D721Med (cell line): ENCODE data around the gene CHRNA7.

Experiments used
- DNase-seq: peaks from one replicate; pipeline ENCODE4 v3.0.0; 2011; ENCODE audit warnings: low spot score; ENCODE audit not compliant: insufficient read length
- FAIRE-seq: peaks from 2 replicates; lab custom pipeline; 2011; peaks lifted over from hg19 to GRCh38; lab: Jason Lieb, UNC
- TF ChIP-seq, protein P1 (sequence below): IDR thresholded peaks from 2 replicates; pipeline ENCODE4 v1.5.1; 2012; ENCODE audit warnings: mild to moderate bottlenecking, control low read depth; ENCODE audit not compliant: insufficient read depth; ENCODE audit errors: missing control alignments

CHRNA7 gene

DNA sequence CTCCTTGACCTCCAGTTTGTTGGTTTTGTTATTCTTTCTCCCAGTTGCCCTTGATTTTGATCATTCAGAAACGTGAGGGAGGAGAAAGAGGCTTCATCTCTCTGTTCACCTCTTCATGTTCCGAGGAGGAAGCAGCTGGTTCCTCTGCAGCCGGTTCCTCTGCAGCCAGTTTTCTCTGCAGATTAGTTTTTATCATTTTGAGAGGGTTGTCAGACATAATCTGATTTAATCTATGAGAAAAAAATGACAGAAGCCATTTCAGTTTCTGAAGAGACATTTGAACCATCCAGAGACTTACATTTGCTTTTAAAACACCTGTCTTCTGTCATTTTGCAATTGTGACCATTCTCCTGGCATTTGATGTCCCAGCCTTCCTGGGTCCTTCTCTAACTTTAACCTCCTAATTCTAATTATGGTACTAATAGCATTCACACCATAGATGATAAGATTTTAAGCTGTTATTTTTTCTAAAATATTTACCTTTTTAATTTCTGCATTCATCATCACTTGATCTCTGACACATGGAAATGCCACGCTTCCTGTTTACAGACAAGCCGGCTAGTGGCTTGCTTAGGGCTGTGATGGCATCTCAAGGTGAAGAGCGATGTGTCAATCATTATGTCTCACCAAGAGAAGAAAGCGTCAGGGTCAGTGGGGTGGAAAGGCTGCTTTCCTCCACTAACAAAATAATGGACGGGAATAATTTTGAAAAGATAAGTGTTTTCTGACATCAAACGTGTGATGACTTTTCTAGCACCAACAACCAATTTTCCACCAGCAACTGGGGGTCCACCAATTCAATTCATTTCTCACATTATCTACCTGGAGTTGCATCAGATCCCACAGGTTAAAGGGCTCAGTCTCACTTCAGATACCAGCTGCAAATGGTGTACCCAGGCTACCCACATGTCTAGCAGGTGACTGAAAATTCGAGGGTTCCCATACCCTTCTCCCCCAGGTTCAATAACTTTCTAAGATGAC lies 76.4 kb downstream of the CHRNA7 start:
- no peak for DNase-seq
- FAIRE-seq: no peak
- TF ChIP-seq, protein P1, sequence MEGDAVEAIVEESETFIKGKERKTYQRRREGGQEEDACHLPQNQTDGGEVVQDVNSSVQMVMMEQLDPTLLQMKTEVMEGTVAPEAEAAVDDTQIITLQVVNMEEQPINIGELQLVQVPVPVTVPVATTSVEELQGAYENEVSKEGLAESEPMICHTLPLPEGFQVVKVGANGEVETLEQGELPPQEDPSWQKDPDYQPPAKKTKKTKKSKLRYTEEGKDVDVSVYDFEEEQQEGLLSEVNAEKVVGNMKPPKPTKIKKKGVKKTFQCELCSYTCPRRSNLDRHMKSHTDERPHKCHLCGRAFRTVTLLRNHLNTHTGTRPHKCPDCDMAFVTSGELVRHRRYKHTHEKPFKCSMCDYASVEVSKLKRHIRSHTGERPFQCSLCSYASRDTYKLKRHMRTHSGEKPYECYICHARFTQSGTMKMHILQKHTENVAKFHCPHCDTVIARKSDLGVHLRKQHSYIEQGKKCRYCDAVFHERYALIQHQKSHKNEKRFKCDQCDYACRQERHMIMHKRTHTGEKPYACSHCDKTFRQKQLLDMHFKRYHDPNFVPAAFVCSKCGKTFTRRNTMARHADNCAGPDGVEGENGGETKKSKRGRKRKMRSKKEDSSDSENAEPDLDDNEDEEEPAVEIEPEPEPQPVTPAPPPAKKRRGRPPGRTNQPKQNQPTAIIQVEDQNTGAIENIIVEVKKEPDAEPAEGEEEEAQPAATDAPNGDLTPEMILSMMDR: no peak

DNA sequence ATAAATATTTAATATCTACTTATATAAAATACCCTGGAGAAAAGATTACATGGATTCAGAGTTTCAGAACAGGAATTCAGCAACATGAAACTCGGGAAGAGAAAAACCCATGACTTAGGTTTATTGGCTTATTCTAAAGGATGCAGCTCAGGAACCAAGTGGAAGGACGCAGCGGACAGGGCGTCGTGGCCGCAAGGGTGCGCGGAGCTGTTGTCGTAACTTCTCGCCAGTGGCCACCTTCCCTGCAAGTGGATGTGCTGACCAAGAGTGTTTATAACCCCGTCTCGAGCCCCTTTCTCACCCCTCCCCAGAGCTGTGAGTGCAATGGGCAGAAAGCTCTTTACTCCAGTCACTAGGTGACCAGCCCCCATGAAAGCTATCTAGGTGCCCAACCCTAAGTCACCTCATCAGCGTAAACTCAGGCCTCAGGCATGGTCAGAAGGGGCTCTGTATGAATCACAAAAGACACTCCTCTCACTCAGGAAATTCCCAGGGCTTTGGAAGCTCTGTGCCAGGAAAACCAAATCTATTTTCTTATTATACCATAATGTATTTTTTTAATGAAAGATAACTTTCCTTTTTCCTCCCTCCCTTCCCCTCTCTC lies 77.3 kb downstream of the CHRNA7 start:
- TF ChIP-seq, protein P1: no peak

DNA sequence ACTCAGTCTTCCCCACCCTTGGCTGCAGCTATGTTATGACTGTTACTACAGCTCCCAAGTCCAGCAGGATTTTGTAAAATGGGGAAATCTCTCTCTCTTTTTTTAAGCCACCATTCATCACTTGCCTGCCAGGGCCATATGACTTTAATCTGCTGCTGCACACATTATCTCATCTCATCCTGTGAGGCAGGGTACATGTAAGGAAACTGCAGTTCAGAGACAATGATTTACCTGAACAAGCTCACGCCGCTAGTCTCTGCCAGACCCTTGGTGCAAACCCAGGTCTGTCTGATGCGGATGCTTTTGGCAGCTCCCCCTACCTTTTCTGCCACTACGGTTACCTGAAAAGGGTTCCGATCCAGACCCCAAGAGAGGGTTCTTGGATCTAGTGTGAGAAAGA lies 78.3 kb downstream of the CHRNA7 start:
- no peak for DNase-seq
- FAIRE-seq: no peak
- TF ChIP-seq, protein P1: no peak

More for the DNA sequence above, 77.3 kb downstream of the CHRNA7 start:
- DNase-seq (no peak), FAIRE-seq (no peak)

DNA sequence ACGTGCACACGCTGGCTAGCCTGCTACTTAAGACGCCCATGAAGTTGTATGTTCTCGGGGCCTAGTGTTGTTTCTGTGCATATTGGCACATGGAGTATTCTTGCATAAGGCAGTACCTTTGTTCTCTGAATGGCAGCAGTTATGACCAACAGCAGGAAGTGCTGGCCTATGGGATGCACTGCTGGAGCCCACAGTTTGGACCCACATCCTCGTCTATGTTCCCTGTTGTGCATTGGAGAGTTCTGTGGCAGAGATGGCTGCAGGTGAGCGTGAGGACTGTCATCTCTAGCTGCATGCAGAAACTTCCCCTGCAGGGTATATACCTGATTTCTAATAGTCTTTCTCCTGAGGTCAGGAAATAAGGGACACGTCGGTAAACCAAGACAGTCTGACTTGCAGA lies 81.8 kb downstream of the CHRNA7 start:
- DNase-seq: no peak
- TF ChIP-seq, protein P1: no peak
- FAIRE-seq: no peak

DNA sequence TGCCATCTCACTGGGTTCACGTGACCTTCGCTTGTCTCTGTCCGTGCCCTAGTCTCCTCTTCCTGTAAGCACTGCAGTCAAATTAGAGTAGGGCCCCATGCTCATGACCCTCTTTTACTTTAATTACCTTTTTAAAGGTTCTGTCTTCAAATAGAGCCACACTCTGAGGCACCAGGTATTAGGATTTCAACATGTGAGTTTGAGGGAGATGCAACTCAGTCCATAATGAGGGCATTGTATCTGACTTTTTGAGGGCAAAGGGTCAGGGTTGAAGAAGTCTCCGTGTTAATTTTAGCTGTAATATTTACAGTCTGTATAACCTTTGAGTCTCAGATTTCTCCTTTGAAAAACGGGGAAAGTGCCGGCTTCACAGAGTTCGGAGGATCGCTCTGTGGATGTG lies 82.9 kb downstream of the CHRNA7 start:
- no peak for FAIRE-seq
- TF ChIP-seq, protein P1: no peak
- DNase-seq: no peak

DNA sequence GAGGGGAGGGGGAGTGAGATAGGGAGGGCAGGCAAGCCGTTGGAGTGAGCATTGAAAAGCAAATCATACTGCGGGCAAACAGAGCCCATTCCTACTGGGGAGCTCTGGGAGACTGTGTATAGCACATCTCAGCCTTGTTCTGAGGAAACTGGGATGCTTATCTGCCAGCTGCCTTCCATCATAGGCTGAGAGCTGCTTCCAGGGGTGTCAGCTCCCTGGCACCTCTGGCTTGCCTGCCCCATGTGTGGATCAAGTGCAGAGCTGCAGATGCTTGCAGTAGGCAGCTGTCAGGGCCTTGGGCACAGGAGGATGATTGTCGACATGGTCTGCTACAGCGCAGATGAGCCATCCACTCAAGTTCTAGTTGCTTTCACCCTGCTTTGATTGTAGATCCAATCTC lies 86.8 kb downstream of the CHRNA7 start:
- TF ChIP-seq, protein P1: no peak
- DNase-seq (no peak), FAIRE-seq (no peak)
